Measurements from ENCODE around the gene GDPD5.

Gene GDPD5

DNA sequence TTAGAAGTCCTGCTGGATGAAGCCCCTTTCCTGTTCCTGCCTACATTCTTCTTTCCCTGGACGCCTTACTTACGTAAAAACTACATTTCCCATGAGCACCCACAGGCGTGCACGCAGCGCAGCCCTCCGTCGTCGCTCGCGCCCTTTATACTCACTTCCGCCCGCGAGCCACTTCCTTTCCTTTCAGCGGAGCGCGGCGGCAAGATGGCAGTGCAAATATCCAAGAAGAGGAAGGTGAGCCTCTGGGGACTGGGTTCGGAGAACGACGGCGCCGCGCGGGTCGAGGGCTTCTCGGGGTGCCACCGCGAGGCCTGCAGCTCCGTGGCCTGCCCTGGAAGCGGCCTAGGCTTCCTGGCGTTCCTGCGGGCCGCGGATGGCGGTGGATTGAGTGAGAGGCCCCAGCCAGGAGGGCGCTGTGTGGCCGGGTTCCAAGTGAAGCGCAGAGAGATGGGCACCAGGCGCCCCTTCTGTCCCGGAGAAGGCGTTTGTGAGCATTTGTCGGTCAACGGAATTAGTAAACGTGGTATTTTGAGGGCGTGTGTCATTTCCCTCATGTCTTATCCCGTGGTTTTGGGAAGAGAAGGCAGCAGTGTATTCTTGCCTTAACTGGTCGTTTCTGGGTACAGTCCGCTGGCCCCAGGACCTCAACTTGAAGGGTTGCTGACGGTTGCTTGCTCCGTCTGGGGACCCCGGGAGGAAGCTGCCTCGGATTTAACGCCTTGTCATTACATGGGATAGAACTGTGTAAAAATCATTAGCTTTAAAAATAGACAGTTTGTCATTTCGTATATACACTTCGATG, 126.2 kb downstream of the GDPD5 start, which contains the start of gene RPS3:
RPS3 (plus strand) TSS at position 175 of the 802 bp plus-strand sequence; CDS start at position 205, 30 bp downstream.
- DNase-seq (ENCODE audit: low read depth, low spot score) = peak; percentile 80

DNA sequence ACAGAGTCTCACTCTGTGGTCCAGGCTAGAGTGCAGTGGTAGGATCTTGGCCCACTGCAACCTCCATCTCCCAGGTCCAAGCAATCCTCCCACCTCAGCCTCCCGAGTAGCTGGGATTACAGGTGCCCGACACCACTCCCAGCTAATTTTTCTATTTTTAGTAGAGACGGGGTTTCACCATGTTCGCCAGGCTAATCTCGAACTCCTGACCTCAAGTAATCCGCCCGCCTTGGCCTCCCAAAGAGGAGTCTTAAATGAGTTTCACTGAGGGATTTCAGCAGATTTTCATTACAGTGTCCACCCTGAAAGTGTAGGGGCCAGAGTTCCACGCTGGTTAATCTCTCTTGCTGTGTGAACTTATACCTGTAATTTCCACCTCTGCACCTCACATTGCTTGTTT, 126.8 kb downstream of the GDPD5 start:
- DNase-seq (ENCODE audit: low read depth, low spot score) = no peak

DNA sequence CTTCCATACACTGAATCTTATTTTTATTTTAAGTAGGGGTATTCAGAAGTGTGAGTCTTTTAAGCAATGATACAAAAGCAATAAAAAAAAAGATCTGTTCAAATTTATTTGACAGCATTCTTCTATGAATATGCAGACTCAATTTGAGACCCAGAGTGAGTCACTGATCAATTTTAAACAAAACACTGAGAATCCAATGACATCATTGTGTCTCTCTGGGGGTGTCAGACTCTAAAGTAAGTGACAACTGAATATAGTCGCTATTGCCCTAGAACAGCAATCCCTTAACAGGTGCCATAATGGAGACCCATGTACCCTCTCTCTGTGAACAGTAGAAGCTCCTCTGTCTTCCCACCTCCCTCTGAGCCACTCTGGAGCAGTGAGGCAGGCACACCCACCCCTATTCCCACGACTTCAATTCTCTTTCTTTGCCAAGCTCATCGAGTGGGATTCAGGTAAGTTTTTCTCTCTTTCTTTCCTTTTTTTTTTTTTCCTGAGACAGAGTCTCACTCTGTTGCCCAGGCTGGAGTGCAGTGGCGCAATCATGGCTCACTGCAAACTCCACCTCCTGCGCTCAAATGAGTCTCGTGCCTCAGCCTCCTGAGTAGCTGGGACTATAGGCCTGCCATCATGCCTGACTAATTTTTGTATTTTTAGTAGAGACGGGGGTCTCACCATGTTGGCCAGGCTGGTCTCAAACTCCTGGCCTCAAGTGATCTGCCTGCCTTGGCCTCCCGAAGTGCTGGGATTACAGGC, 131.5 kb downstream of the GDPD5 start:
- no peak for DNase-seq (ENCODE audit: low read depth, low spot score)

DNA sequence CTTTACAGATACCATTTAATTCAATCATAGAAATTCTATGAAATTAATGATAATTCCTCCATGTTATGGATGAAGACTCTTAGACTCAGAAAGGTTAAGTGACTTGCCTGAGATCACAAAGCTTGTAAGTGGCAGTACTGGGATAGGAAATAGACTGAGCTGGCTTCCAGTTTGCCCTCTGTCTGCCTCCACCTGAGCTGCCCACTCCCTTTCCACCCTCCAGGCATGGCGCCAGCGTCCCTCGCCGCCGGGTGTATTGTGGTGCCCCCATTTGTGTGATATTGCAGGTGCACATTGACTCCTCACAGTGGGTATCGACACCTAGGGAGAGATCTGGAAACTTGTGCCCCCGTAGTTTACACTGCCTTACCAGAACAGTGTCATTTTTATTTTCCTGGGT, 135.8 kb downstream of the GDPD5 start:
- no peak for DNase-seq (ENCODE audit: low read depth, low spot score)

DNA sequence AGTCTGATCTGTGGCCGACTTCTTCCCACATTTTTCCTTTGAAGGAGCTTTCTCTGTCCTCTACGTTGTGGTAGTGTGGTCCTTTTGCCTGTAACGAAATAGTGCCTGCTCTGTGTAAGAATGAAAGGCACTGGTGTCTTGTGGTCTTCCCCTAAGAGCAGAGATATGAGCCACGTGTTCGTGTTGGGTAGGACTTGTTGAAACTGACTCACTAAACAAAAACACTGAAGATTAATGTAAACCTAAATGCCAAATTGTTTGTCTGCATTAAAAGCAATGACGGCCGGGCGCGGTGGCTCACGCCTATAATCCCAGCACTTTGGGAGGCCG, 136.5 kb downstream of the GDPD5 start:
- no peak for DNase-seq (ENCODE audit: low read depth, low spot score)

DNA sequence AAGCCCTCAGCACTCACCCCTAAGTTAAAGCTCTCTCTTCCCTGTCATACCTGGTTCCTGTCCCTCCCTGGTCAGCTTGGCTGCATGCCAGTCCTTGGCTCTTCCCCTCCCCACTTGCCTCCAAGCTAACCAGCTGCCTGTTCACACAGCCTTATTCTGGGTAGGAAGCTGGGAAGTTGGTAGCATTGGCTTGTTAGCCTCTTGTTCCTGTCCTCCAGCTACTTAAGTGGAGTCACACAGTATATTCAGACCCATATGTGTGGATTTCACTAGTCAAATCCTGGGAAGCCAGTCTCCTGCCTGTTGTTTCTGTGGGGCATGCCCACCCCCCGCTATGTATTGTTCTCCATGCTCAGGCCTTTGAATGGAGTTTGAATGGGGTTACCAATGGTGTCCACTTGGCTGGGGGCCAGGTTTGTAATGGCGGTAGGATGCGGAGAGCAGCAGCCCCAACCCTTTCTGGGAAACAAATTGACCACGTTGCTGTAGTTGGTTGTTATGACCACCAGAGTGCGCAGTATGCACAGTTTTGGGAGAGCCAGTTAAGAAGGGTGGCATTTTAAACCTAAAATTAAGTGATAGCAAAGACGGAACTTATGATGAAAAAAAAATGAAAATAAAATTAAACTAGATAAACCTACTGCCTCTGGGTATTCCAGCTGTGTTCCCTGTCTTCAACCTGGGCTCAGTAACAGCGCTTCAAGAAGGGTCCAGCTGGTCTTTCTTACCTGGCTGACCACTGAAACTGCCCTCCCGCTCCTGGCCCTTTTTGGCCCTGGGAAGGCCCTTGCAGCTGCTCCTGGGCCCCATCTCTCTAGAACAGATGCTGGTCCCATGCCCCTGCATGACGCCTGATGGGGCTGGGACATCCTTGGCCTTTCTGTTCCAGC, 137.1 kb downstream of the GDPD5 start:
- peak; percentile 56 for DNase-seq (ENCODE audit: low read depth, low spot score)

DNA sequence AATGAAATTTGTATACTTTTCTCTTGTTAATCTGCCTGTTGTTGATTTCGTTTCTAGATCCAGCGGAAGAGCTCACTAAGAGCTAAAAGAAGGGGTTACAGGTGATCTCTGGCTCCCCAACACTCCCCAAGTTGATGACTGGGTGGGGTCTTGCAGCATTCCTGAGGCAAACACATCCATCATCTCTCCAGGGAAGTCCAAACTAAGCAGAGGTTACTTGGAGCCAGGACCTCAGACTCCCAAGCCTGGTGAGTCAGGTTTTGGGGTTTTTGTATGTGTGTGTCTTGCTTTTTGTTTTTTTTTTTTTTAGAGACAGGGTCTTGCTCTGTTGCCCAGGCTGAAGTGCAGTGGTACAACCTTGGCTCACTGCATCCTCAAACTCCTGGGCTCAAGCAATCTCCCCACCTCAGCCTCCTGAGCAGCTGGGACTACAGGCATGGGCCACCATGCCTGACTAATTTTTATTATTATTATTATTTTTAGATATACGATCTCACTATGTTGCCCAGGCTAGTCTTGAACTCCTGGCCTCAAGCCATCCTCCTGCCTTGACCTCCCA, 137.9 kb downstream of the GDPD5 start:
- no peak for DNase-seq (ENCODE audit: low read depth, low spot score)

DNA sequence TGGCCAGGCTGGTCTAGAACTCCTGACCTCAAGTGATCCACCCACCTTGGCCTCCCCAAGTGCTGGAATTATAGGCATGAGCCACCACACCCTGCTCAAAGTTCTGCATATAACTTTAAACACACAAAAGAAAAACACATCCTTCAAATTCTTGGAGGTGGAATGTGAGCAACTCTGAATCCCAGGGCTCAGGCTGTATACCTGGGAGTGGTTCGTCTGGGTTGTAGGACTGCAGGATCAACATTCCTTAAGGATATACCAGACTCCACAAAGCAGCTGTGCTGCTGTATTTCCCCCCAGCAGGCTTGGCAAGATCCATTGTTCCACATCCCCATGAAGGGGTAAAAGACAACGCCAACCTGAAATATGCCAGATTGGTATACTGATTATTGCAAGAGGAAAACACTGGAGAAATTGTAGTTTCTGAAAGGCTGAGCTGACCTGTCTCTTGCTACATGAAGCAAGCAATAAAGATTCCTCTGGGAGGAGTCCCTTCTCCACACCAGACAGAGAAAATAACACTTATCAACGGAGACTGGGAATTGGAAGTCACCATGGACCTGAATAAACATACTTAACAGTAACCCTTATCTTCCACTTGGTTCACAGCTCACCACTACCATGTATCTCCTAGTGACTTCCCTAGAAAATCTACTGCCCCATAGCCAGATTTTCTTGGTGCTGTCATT, 138.7 kb downstream of the GDPD5 start:
- no peak for DNase-seq (ENCODE audit: low read depth, low spot score)
